H1 (cell line): Measurements from ENCODE around the gene CD300LF. TPM values are rescaled to one million over a fixed set of nuclear protein-coding genes. Genes with fewer than 3 reads are reported as not detected.

Experiments used
- CTCF ChIA-PET: fragments of 300-600 bp; sonication (Branson Sonifier 250); formaldehyde crosslinking; loops from one replicate; lab custom pipeline; 2021; ENCODE audit not compliant: partially characterized antibody; lab: Charles Lee
- POLR2A ChIA-PET: fragments of 300-600 bp; sonication (Branson Sonifier 250); formaldehyde crosslinking; loops from one replicate; lab custom pipeline; 2021; ENCODE audit warnings: inconsistent platforms; ENCODE audit not compliant: partially characterized antibody; lab: Charles Lee
- DNase-seq, 2 experiments: peaks; one replicate each; pipeline versions ENCODE4 v3.0.0 to v3.0.0-alpha.2; 2010 to 2022; ENCODE audit warnings: low spot score in 2 of 2, low read depth in 1 of 2, mixed read lengths in 1 of 2
- FAIRE-seq: peaks from 2 replicates; lab custom pipeline; 2011; peaks lifted over from hg19 to GRCh38; lab: Jason Lieb, UNC
- H2AFZ ChIP-seq: 2 replicates; pipeline ENCODE4 v1.8.1; 2012; ENCODE audit warnings: low read length, inconsistent platforms
- H2AK5ac ChIP-seq: 2 replicates; pipeline ENCODE4 v1.6.1; 2013; ENCODE audit warnings: low read depth, low read length
- H2BK120ac ChIP-seq: replicated peaks from 2 replicates; pipeline ENCODE3; 2013; ENCODE audit warnings: low read depth, low read length, inconsistent platforms
- H2BK12ac ChIP-seq: 2 replicates; pipeline ENCODE4 v1.6.1; 2013; ENCODE audit warnings: low read depth, low read length
- H2BK15ac ChIP-seq: 2 replicates; pipeline ENCODE4 v1.6.1; 2013; ENCODE audit warnings: low read length
- H2BK20ac ChIP-seq: 2 replicates; pipeline ENCODE4 v1.6.1; 2013; ENCODE audit warnings: low read length
- H2BK5ac ChIP-seq: 2 replicates; pipeline ENCODE4 v1.6.1; 2013; ENCODE audit warnings: low read depth, low read length
- H3K14ac ChIP-seq: 2 replicates; pipeline ENCODE4 v1.6.1; 2013; ENCODE audit warnings: inconsistent platforms; ENCODE audit not compliant: insufficient read length
- H3K18ac ChIP-seq: 2 replicates; pipeline ENCODE4 v1.6.1; 2013; ENCODE audit warnings: low read length; ENCODE audit errors: extremely low read depth
- H3K23ac ChIP-seq: 2 replicates; pipeline ENCODE4 v1.6.1; 2013; ENCODE audit warnings: inconsistent platforms; ENCODE audit not compliant: insufficient read length
- H3K23me2 ChIP-seq: 2 replicates; pipeline ENCODE4 v1.6.1; 2013; ENCODE audit warnings: low read depth, low read length
- H3K27ac ChIP-seq: 2 replicates; pipeline ENCODE4 v1.6.1; 2011; ENCODE audit warnings: low read depth, low read length, inconsistent platforms
- H3K27me3 ChIP-seq, 4 experiments: replicated peaks in 1 of 4; 1 replicate in 1 of 4; 2 replicates in 3 of 4; pipeline versions ENCODE4 v1.6.1 to v1.8.1; 2011 to 2013; ENCODE audit warnings: low read length in 3 of 4, mild to moderate bottlenecking in 3 of 4, inconsistent platforms in 2 of 4, mixed read lengths in 2 of 4, moderate library complexity in 1 of 4; ENCODE audit not compliant: control insufficient read depth in 3 of 4, insufficient read depth in 3 of 4; ENCODE audit errors: extremely low read depth in 1 of 4
- H3K36me3 ChIP-seq, 4 experiments: 2 replicates each; pipeline versions ENCODE4 v1.6.1 to v1.8.1; 2011 to 2013; ENCODE audit warnings: mild to moderate bottlenecking in 4 of 4, low read length in 3 of 4, moderate library complexity in 2 of 4, control low read depth in 1 of 4, inconsistent platforms in 1 of 4; ENCODE audit not compliant: insufficient read depth in 4 of 4, control insufficient read depth in 2 of 4
- H3K4ac ChIP-seq: replicated peaks from 2 replicates; pipeline ENCODE3; 2013; ENCODE audit warnings: low read length, low read depth, mixed read lengths, inconsistent platforms; ENCODE audit not compliant: insufficient read length
- H3K4me1 ChIP-seq, 4 experiments: replicated peaks in 1 of 4; 1 replicate in 1 of 4; 2 replicates in 3 of 4; pipeline versions ENCODE4 v1.6.1 to v1.8.1; 2011 to 2013; ENCODE audit warnings: low read length in 3 of 4, inconsistent platforms in 2 of 4, mixed read lengths in 1 of 4; ENCODE audit not compliant: insufficient read depth in 4 of 4, control insufficient read depth in 3 of 4
- H3K4me2 ChIP-seq, 2 experiments: 2 replicates each; pipeline versions ENCODE4 v1.6.1 to v1.8.1; 2011 to 2013; ENCODE audit warnings: low read depth in 2 of 2, low read length in 2 of 2, control low read depth in 1 of 2, inconsistent platforms in 1 of 2, mild to moderate bottlenecking in 1 of 2; ENCODE audit not compliant: insufficient read depth in 1 of 2
- H3K4me3 ChIP-seq, 4 experiments: fragments of 200-600, 300-600 bp in 1 of 4; sonication (generic), shearing (Covaris generic), sonication (Bioruptor Twin) in 1 of 4; 2 replicates each; pipeline versions ENCODE4 v1.5.1 to v1.8.1; 2011 to 2016; ENCODE audit warnings: low read length in 4 of 4, low read depth in 3 of 4, control low read depth in 2 of 4, inconsistent platforms in 2 of 4, mild to moderate bottlenecking in 2 of 4, mixed read lengths in 1 of 4, moderate library complexity in 1 of 4; ENCODE audit not compliant: insufficient read depth in 2 of 4; ENCODE audit errors: extremely low read depth in 1 of 4
- H3K56ac ChIP-seq: replicated peaks from 2 replicates; pipeline ENCODE3; 2013; ENCODE audit warnings: low read depth, mild to moderate bottlenecking, mixed read lengths, low read length, inconsistent platforms; ENCODE audit not compliant: insufficient read length
- H3K79me1 ChIP-seq: 2 replicates; pipeline ENCODE4 v1.6.1; 2013; ENCODE audit warnings: low read depth, low read length, control low read depth
- H3K79me2 ChIP-seq, 2 experiments: 2 replicates each; pipeline versions ENCODE4 v1.6.1 to v1.8.1; 2012 to 2013; ENCODE audit warnings: low read length in 2 of 2, mild to moderate bottlenecking in 2 of 2, inconsistent platforms in 1 of 2; ENCODE audit not compliant: insufficient read depth in 2 of 2, control insufficient read depth in 1 of 2
- H3K9ac ChIP-seq, 4 experiments: replicated peaks in 1 of 4; 1 replicate in 1 of 4; 2 replicates in 3 of 4; pipeline versions ENCODE4 v1.6.1 to v1.8.1; 2011 to 2013; ENCODE audit warnings: low read depth in 3 of 4, low read length in 3 of 4, control low read depth in 2 of 4, mild to moderate bottlenecking in 2 of 4, moderate library complexity in 2 of 4, inconsistent platforms in 1 of 4; ENCODE audit errors: extremely low read depth in 1 of 4
- H3K9me3 ChIP-seq, 2 experiments: 2 replicates each; pipeline versions ENCODE4 v1.6.1 to v1.8.1; 2012 to 2013; ENCODE audit warnings: mild to moderate bottlenecking in 2 of 2, moderate library complexity in 2 of 2, control low read depth in 1 of 2, inconsistent platforms in 1 of 2, low read depth in 1 of 2, low read length in 1 of 2, mixed read lengths in 1 of 2; ENCODE audit not compliant: insufficient read depth in 2 of 2
- H4K20me1 ChIP-seq, 2 experiments: replicated peaks in 1 of 2; 2 replicates each; pipeline versions ENCODE3 to v1.8.1; 2011 to 2013; ENCODE audit warnings: inconsistent platforms in 2 of 2, low read length in 2 of 2, mild to moderate bottlenecking in 1 of 2; ENCODE audit not compliant: insufficient read depth in 2 of 2, control insufficient read depth in 1 of 2
- H4K5ac ChIP-seq: 2 replicates; pipeline ENCODE4 v1.6.1; 2013; ENCODE audit warnings: low read length, low read depth, mixed read lengths, inconsistent platforms; ENCODE audit not compliant: insufficient read length
- H4K8ac ChIP-seq: 2 replicates; pipeline ENCODE4 v1.8.0; 2013; ENCODE audit warnings: mild to moderate bottlenecking, moderate library complexity, low read length, inconsistent platforms; ENCODE audit not compliant: insufficient read depth; ENCODE audit errors: extremely low read depth
- H4K91ac ChIP-seq: replicated peaks from 2 replicates; pipeline ENCODE3; 2013; ENCODE audit warnings: low read length, mixed read lengths, inconsistent platforms; ENCODE audit not compliant: insufficient read length
- HDAC6 ChIP-seq: IDR thresholded peaks from one replicate; pipeline ENCODE4 v1.7.1; 2012; ENCODE audit warnings: low read depth, mild to moderate bottlenecking, inconsistent platforms, low read length, moderate library complexity
- SIRT6 ChIP-seq: IDR thresholded peaks from one replicate; pipeline ENCODE4 v1.7.1; 2012; ENCODE audit warnings: low read length, inconsistent platforms
- WGBS, 2 experiments: shearing (Covaris generic) in 1 of 2; methylation state at CpG; one replicate each; pipeline versions ENCODE4 v1.1.6 to v1.1.7; 2013 to 2015; ENCODE audit warnings: low lambda C conversion rate in 2 of 2, mixed read lengths in 2 of 2, inconsistent platforms in 1 of 2, low coverage in 1 of 2, missing lambda C conversion rate in 1 of 2; ENCODE audit not compliant: insufficient replicate concordance in 2 of 2, insufficient coverage in 1 of 2, insufficient read length in 1 of 2; ENCODE audit errors: extremely low coverage in 1 of 2, missing lambda C conversion rate in 1 of 2; 5-methylcytosine and 5-hydroxymethylcytosine counted together
- polyA plus RNA-seq, 7 experiments: library from polyadenylated mRNA; depleted of rRNA in 3 of 7; stranded (reverse) in 5 of 7; unstranded in 2 of 7; fragments of >200 nt in 5 of 7; fragments of 200-250 nt in 2 of 7; gene quantifications; 1 replicate in 5 of 7; 2 replicates in 1 of 7; 4 replicates in 1 of 7; pipeline versions ENCODE4 v1.2.1 to v1.2.3, GENCODE V29; 2011 to 2013; ENCODE audit warnings: missing spikeins in 2 of 7, mixed read lengths in 2 of 7
- total RNA-seq: library from RNA; stranded (reverse); fragmentation: NEBNext Ultra II Directional; extraction: Animal tissue kit (Norgen Biotek cat#: 25700); gene quantifications from 2 replicates; pipeline ENCODE4 v1.2.1, GENCODE V29; 2021

The CD300LF gene
- total and polyA plus RNA-seq, 2 of the 8 experiments (the other 6 are each of a cell fraction or from before 2014, with no cell fraction given), result not detected

GRCh38 chr17:74703311-74703710 is 9.4 kb downstream of the CD300LF start:
- no peaks in the 10 kb centered on the region for H3K27me3 ChIP-seq
- TF ChIP-seq SIRT6 (no peak), HDAC6 (no peak)
- no peak overlapping the region for H2BK12ac ChIP-seq
- no peak overlapping the region for H3K4ac ChIP-seq
- no peaks in the 10 kb centered on the region for H4K20me1 ChIP-seq
- H2AFZ ChIP-seq, result no peak overlapping the region
- H4K91ac ChIP-seq, result no peak overlapping the region
- H2BK15ac ChIP-seq, result no peak overlapping the region
- FAIRE-seq (no peak), DNase-seq (no peak)
- no peak overlapping the region for H2BK20ac ChIP-seq
- no peak overlapping the region for H3K27ac ChIP-seq
- H4K8ac ChIP-seq, result peak overlapping the region; percentile 68; the same call in 1 of the 2 replicates
- H3K4me1 ChIP-seq, result no peaks in the 10 kb centered on the region
- no peak overlapping the region for H2BK5ac ChIP-seq
- H3K18ac ChIP-seq, result no peak overlapping the region
- H2BK120ac ChIP-seq, result no peak overlapping the region
- CTCF ChIA-PET, result interaction anchor here (0.9 to 1.8 kb wide), 6 partner anchors 22 to 101 kb away, joined by 3 to 8 read pairs (median 3); no protein-coding TSS in a partner anchor
- no peak overlapping the region for H2AK5ac ChIP-seq
- no peak overlapping the region for H4K5ac ChIP-seq
- no peak overlapping the region for H3K23ac ChIP-seq
- H3K9me3 ChIP-seq, result no peaks in the 10 kb centered on the region
- no peak overlapping the region for H3K56ac ChIP-seq
- no peak overlapping the region for H3K4me3 ChIP-seq
- H3K9ac ChIP-seq, result no peak overlapping the region
- no peaks in the 10 kb centered on the region for H3K79me1 ChIP-seq
- no peaks in the 10 kb centered on the region for H3K23me2 ChIP-seq
- no peak overlapping the region for H3K4me2 ChIP-seq
- no peak overlapping the region for H3K14ac ChIP-seq
- H3K36me3 ChIP-seq, result no peaks in the 10 kb centered on the region
- WGBS, 2 experiments, result 71% methylated on average over 2 of the region's 2 CpGs; no CpG with 5 or more reads in 1 of the 2 experiments
- H3K79me2 ChIP-seq, result no peaks in the 10 kb centered on the region
- POLR2A ChIA-PET, result no interaction called here
